DOHH2 (cell line): ENCODE data around the gene ZNF236.

Experiments
- H3F3A ChIP-seq: fragments of 200-600 bp; sonication (generic), shearing (Covaris generic); 2 replicates; pipeline ENCODE4 v1.6.0; 2016; ENCODE audit warnings: antibody characterized with exemption, mild to moderate bottlenecking; ENCODE audit not compliant: control insufficient read depth, insufficient read depth
- H3K27ac ChIP-seq: fragments of 200-600 bp; sonication (generic); 2 replicates; pipeline ENCODE4 v1.5.1; 2014; ENCODE audit warnings: low read depth, mild to moderate bottlenecking, low read length, moderate library complexity
- H3K27me3 ChIP-seq: fragments of 200-600 bp; sonication (generic); 2 replicates; pipeline ENCODE4 v1.6.1; 2014; ENCODE audit warnings: mild to moderate bottlenecking, low read length, mixed read lengths; ENCODE audit not compliant: control insufficient read depth
- H3K36me3 ChIP-seq: fragments of 200-600 bp; sonication (generic); 2 replicates; pipeline ENCODE4 v1.6.1; 2014; ENCODE audit warnings: mild to moderate bottlenecking, low read length, moderate library complexity, mixed read lengths; ENCODE audit not compliant: control insufficient read depth
- H3K4me1 ChIP-seq: fragments of 200-600 bp; sonication (generic); 2 replicates; pipeline ENCODE4 v1.6.1; 2014; ENCODE audit warnings: mild to moderate bottlenecking, low read length, mixed read lengths; ENCODE audit not compliant: control insufficient read depth
- H3K4me2 ChIP-seq: fragments of 200-600 bp; sonication (generic); 2 replicates; pipeline ENCODE4 v1.6.0; 2014; ENCODE audit warnings: mild to moderate bottlenecking, low read length, moderate library complexity
- H3K4me3 ChIP-seq: fragments of 200-600 bp; sonication (generic); 2 replicates; pipeline ENCODE4 v1.5.1; 2014; ENCODE audit warnings: mild to moderate bottlenecking, low read length, mixed read lengths
- H3K79me2 ChIP-seq: fragments of 200-600 bp; sonication (generic); 2 replicates; pipeline ENCODE4 v1.6.1; 2014; ENCODE audit warnings: mild to moderate bottlenecking, low read length, mixed read lengths; ENCODE audit not compliant: control insufficient read depth
- H3K9me2 ChIP-seq: fragments of 200-600 bp; sonication (generic); replicated peaks from 2 replicates; pipeline ENCODE4 v1.6.1; 2014; ENCODE audit warnings: mild to moderate bottlenecking, low read length, mixed read lengths; ENCODE audit not compliant: control insufficient read depth
- H3K9me3 ChIP-seq: fragments of 200-600 bp; sonication (generic); 2 replicates; pipeline ENCODE4 v1.6.1; 2014; ENCODE audit warnings: antibody characterized with exemption, low read length, mixed read lengths; ENCODE audit not compliant: control insufficient read depth, insufficient read depth
- H4K20me1 ChIP-seq: fragments of 200-600 bp; sonication (generic); 2 replicates; pipeline ENCODE4 v1.6.0; 2014; ENCODE audit warnings: low read depth, mild to moderate bottlenecking, antibody characterized with exemption, low read length, moderate library complexity; ENCODE audit not compliant: control insufficient read depth, insufficient read depth
- CTCF ChIP-seq: fragments of 200-600 bp; sonication (generic); IDR thresholded peaks from one replicate; pipeline ENCODE4 v1.5.1; 2014; ENCODE audit warnings: antibody characterized with exemption, mild to moderate bottlenecking, low read depth, low read length; ENCODE audit not compliant: poor library complexity, severe bottlenecking
- EZH2phosphoT487 ChIP-seq: fragments of 200-600 bp; sonication (generic); IDR thresholded peaks from 2 replicates; pipeline ENCODE4 v1.6.1; 2017; ENCODE audit warnings: borderline replicate concordance, mild to moderate bottlenecking, antibody characterized with exemption, low read length, moderate library complexity, mixed read lengths

The ZNF236 gene

DNA sequence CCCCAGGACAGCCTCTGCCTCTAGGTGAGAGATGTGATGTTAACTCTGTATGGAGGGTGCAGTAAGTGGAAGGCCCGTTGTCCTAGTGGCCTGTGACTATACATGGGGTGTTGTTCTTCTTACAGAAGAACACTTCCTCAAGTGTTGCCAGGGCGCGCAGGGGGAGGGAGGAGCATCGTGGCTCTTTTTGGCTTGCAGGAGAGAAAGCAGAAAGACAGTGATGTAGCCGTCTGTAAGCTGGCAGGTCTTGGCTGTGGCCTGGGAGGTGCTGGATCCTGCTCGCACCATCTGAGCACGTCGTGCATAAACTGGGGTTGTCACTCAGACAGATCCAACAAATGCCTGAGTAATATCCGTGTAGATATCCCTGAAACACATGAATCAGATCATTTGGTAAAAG lies 44.3 kb downstream of the ZNF236 start:
- H3K27ac ChIP-seq = no peak overlapping the region
- H3K79me2 ChIP-seq = no peaks in the 10 kb centered on the region
- H3K27me3 ChIP-seq = no peaks in the 10 kb centered on the region
- no peak overlapping the region for H3K4me2 ChIP-seq
- H3K36me3 ChIP-seq = peaks cover 40% of the 10 kb centered on the region
- H3K4me1 ChIP-seq = no peaks in the 10 kb centered on the region
- 0 out of 2 replicates have a peak, but pooled peaks cover under 1% of the 10 kb centered on the region for H3F3A ChIP-seq
- no peaks in the 10 kb centered on the region for H3K9me2 ChIP-seq
- no peaks in the 10 kb centered on the region for H4K20me1 ChIP-seq
- TF ChIP-seq EZH2phosphoT487 (no peak), CTCF (no peak)
- H3K4me3 ChIP-seq = no peak overlapping the region
- no peaks in the 10 kb centered on the region for H3K9me3 ChIP-seq

DNA sequence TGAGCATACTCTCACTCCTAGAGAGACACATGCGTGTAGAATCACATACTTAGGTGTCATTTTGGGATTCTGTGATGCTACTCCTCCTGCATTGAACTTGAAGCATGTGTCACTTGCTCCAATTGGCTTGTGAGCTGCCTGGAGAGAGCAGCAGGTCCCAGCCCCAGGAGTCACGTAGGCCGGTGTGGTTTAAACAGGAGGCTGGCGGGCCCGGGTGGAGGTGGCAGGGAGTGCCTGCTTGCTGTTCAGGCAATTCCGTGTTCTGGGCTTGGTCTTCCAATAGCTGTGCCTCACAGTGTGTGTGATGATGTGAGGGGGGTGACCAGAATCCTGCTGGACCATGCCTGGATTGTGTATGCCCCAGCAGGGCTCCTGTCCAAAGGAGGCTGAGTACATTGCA lies 51.0 kb downstream of the ZNF236 start:
- Histone ChIP-seq H3K27ac (no peak overlapping the region), H3K9me2 (no peaks in the 10 kb centered on the region), H3K4me3 (no peak overlapping the region), H4K20me1 (no peaks in the 10 kb centered on the region), H3K79me2 (no peaks in the 10 kb centered on the region), H3F3A (peaks cover 11% of the 10 kb centered on the region), H3K4me1 (no peaks in the 10 kb centered on the region), H3K4me2 (no peak overlapping the region), H3K36me3 (peaks cover 56% of the 10 kb centered on the region), H3K27me3 (no peaks in the 10 kb centered on the region), H3K9me3 (no peaks in the 10 kb centered on the region)
- TF ChIP-seq EZH2phosphoT487 = no peak
- TF ChIP-seq CTCF = no peak

DNA sequence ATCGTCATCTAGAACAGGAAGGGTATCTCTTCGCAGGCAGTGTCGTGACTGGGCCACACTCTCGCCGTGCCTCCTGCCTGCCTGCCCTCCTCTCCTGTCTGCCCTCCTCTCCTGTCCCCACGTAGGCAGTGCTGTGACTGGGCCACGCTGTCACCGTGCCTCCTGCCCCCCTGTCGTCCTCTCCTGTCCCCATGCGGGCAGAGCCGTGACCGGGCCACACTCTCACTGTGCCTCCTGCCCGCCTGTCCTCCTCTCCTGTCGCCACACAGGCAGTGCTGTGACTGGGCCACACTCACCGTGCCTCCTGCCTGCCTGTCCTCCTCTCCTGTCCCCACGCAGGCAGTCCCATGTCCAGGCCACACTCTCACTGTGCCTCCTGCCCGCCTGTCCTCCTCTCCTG lies 51.4 kb downstream of the ZNF236 start:
- H3K4me1 ChIP-seq = no peaks in the 10 kb centered on the region
- peaks cover 11% of the 10 kb centered on the region for H3F3A ChIP-seq
- H3K9me2 ChIP-seq = no peaks in the 10 kb centered on the region
- H3K27me3 ChIP-seq = no peaks in the 10 kb centered on the region
- TF ChIP-seq CTCF (no peak), EZH2phosphoT487 (no peak)
- no peaks in the 10 kb centered on the region for H4K20me1 ChIP-seq
- H3K4me2 ChIP-seq = no peak overlapping the region
- no peaks in the 10 kb centered on the region for H3K79me2 ChIP-seq
- H3K4me3 ChIP-seq = no peak overlapping the region
- no peak overlapping the region for H3K27ac ChIP-seq
- H3K9me3 ChIP-seq = no peaks in the 10 kb centered on the region
- peaks cover 56% of the 10 kb centered on the region for H3K36me3 ChIP-seq
